ENCODE results near the gene REXO1. TPM values are rescaled to one million over a fixed set of nuclear protein-coding genes. Genes with fewer than 3 reads are reported as not detected.
A peak's percentile ranks its signal among the peaks of the same experiment; 100 is the strongest.

REXO1 gene
- total and polyA plus RNA-seq, 9 of the 15 experiments (the other 6 are each of a cell fraction or from before 2014, with no cell fraction given), result 0.04 to 63.3 (median 15.8) TPM

- TF ChIP-seq ZNF407 (IDR thresholded peaks at IDR 0.05; ENCODE audit: low read depth), result no peak
- TF ChIP-seq ZNF449 (CRISPR knock-in tag; IDR thresholded peaks at IDR 0.05), result no peak
- no peak; the same call in 1 of the 2 replicates for TF ChIP-seq SIN3B (IDR thresholded peaks at IDR 0.05; ENCODE audit: low read depth)
- TF ChIP-seq RBFOX2 (IDR thresholded peaks at IDR 0.05; ENCODE audit: low read depth, low read length), result peak; percentile 96
- no peak for TF ChIP-seq MTA2 (IDR thresholded peaks at IDR 0.05; ENCODE audit: low read depth)
- TF ChIP-seq ZNF41 (CRISPR knock-in tag; conservative IDR thresholded peaks at IDR 0.05), result no peak
- no peak for TF ChIP-seq NFRKB (IDR thresholded peaks at IDR 0.05; ENCODE audit: low read depth)
- no peak for TF ChIP-seq KAT8 (IDR thresholded peaks at IDR 0.05; ENCODE audit: low read depth)
- TF ChIP-seq U2AF1 (optimal IDR thresholded peaks at IDR 0.05; ENCODE audit: low read depth, low read length), result peak; percentile 48
- TF ChIP-seq COPS2 (conservative IDR thresholded peaks at IDR 0.05), result no peak
- TF ChIP-seq RBM22 (IDR thresholded peaks at IDR 0.05; ENCODE audit: low read depth, low read length, poor library complexity, severe bottlenecking), result peak; percentile 85
- TF ChIP-seq ZNF232 (CRISPR knock-in tag; IDR thresholded peaks at IDR 0.05), result no peak
- no peak for TF ChIP-seq HOMEZ (CRISPR knock-in tag; IDR thresholded peaks at IDR 0.05)
- peak; percentile 33; the same call in 1 of the 2 replicates for TF ChIP-seq MYNN (IDR thresholded peaks at IDR 0.05)
- no peak for TF ChIP-seq MYNN (CRISPR knock-in tag; IDR thresholded peaks at IDR 0.05)
- TF ChIP-seq MXD1 (CRISPR knock-in tag; IDR thresholded peaks at IDR 0.05; ENCODE audit: borderline replicate concordance, poor library complexity, severe bottlenecking), result peak; percentile 44
- no peak; the same call in 1 of the 2 replicates for TF ChIP-seq LEF1 (IDR thresholded peaks at IDR 0.05)
These were observed 27.6 kb upstream of the REXO1 start (continued) for GRCh38 chr19:1875646-1876495.

All from K562 (cell line).